GM13977 (cell line): Measurements from ENCODE around the gene OR5M11.
"Not testable (repeated sequence)": the region's sequence is repeated elsewhere in the genome, so short reads cannot be mapped to it uniquely, and the experiment has no call there.

Experiments
- DNase-seq: peaks from one replicate; pipeline ENCODE4 v3.0.0; 2012; ENCODE audit warnings: low spot score
- in situ Hi-C: fragments of 300-500 bp; cut with MboI; formaldehyde crosslinking; loops from one replicate; pipeline ENCODE4 v1.12.0; 2022; ENCODE audit warnings: low sequenced_read_pairs, low pct_unique_long_range_greater_than_20kb, mixed read lengths, inconsistent platforms; ENCODE audit not compliant: unreplicated experiment
- TF ChIP-seq, protein P1 (sequence below): IDR thresholded peaks from 2 replicates; pipeline ENCODE4 v1.5.1; 2012; ENCODE audit warnings: mild to moderate bottlenecking, control low read depth; ENCODE audit not compliant: insufficient read depth; ENCODE audit errors: extremely low read depth, missing control alignments

The OR5M11 gene

DNA sequence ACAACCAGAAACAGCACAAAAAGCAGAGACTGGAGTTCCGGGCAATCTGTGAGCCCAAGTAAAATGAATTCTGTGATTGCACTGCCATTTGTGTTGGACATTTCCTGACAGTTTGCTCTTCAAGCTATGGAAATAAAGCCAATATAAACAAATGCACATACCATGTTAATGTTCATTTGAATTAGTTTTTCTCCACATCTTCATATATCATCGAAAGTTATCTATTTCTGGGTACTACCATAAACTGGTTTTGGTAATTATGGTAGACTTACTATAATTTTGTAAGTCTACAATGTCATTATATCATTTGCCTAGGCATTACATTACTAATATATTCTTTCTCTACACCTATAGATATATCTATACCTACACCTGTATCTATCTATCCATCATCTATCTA, at the start of gene OR5M11:
Gene OR5M11 (minus strand): TSS at position 101 of the 400 bp plus-strand sequence. CDS start 0 bp downstream, at position 101.
- in situ Hi-C loops = no loop called here
- DNase-seq = no peak
- TF ChIP-seq, protein P1, sequence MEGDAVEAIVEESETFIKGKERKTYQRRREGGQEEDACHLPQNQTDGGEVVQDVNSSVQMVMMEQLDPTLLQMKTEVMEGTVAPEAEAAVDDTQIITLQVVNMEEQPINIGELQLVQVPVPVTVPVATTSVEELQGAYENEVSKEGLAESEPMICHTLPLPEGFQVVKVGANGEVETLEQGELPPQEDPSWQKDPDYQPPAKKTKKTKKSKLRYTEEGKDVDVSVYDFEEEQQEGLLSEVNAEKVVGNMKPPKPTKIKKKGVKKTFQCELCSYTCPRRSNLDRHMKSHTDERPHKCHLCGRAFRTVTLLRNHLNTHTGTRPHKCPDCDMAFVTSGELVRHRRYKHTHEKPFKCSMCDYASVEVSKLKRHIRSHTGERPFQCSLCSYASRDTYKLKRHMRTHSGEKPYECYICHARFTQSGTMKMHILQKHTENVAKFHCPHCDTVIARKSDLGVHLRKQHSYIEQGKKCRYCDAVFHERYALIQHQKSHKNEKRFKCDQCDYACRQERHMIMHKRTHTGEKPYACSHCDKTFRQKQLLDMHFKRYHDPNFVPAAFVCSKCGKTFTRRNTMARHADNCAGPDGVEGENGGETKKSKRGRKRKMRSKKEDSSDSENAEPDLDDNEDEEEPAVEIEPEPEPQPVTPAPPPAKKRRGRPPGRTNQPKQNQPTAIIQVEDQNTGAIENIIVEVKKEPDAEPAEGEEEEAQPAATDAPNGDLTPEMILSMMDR = no peak

DNA sequence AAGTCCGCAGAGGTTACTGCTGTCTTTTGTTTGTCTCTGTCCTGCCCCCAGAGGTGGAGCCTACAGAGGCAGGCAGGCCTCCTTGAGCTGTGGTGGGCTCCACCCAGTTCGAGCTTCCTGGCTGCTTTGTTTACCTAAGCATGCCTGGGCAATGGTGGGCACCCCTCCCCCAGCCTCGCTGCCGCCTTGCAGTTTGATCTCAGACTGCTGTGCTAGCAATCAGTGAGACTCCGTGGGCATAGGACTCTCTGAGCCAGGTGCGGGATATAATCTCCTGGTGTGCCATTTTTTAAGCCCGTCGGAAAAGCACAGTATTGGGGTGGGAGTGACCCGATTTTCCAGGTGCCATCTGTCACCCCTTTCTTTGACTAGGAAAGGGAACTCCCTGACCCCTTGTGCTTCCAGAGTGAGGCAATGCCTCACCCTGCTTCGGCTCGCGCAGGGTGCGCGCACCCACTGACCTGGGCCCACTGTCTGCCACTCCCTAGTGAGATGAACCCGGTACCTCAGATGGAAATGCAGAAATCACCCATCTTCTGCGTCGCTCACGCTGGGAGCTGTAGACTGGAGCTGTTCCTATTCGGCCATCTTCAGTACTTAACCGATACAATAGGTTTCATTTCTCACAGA, 49.1 kb upstream of the OR5M11 start:
- DNase-seq, in situ Hi-C loops: not testable (repeated sequence)

DNA sequence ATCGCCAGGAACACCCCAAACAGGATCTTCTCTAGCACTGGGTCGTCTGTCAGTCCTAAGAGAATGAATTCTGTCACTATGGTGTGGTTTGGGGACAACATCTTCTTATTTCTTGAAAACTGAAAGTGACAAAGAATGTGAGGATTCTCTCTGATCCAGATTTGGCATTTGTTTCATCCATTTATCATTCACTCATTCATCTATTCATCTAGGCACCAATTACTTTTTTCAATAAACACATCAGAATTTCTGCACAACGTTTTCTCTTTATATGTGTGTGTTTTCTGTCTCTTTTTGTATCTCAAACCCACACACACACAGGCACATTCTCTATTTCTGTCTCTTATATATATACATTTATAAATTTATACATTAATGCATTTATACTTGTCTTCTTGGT, 34.6 kb upstream of the OR5M11 start, which contains the start of gene OR5M10:
Gene OR5M10 (minus strand): TSS at position 101 of the 400 bp plus-strand sequence. CDS start 0 bp downstream, at position 101.
- TF ChIP-seq, protein P1 = no peak
- DNase-seq = no peak
- in situ Hi-C loops = no loop called here

DNA sequence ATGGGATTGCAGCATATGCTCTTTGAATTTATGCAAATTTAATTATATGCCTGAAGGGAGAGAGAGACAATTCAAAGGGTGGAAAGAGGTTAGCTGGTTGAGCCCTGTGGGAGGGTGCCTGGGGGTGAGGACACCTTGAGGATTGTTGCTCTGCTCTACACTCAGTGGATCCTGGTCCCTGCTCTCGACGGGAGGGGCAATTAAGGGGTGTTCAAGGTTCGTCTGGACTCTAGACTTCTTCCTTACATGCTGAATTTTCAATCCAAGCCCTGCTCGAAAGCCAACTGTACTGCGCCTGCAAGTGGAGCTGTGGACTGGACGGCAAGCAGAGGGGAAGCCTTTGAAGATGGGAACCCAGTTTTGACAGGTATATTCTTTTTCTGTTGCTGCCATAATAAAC, 15.5 kb upstream of the OR5M11 start:
- DNase-seq = no peak
- in situ Hi-C loops = no loop called here
- TF ChIP-seq, protein P1 = no peak

DNA sequence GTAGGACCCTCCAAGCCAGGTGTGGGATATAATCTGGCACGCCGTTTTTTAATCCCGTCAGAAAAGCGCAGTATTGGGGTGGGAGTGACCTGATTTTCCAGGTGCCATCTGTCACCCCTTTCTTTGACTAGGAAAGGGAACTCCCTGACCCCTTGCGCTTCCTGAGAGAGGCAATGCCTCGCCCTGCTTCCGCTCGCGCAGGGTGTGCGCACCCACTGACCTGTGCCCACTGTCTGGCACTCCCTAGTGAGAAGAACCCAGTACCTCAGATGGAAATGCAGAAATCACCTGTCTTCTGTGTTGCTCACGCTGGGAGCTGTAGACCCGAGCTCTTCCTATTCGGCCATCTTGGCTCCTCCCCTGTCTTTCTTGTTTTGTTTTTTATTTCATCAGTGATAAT, 11.6 kb upstream of the OR5M11 start:
- DNase-seq, in situ Hi-C loops: not testable (repeated sequence)

DNA sequence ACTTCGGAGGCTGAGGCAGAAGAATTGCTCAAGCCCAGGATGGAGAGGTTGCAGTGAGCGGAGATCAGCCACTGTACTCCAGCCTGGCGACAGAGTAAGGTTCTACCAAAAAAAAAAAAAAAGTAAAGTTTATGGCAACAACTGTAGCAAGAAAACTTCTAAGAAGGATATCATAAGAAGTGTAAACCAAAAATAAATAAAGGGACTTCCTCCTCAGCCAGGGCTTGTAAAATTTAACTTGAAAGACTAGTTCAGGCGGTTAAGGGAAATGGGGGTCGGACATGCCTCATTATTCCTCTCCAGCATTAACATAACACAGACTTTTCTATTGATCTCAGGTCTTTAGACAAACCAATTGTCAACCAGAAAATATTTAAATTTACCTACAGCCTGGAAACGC, 2.5 kb upstream of the OR5M11 start:
- in situ Hi-C loops = no loop called here
- TF ChIP-seq, protein P1 = no peak
- no peak for DNase-seq

DNA sequence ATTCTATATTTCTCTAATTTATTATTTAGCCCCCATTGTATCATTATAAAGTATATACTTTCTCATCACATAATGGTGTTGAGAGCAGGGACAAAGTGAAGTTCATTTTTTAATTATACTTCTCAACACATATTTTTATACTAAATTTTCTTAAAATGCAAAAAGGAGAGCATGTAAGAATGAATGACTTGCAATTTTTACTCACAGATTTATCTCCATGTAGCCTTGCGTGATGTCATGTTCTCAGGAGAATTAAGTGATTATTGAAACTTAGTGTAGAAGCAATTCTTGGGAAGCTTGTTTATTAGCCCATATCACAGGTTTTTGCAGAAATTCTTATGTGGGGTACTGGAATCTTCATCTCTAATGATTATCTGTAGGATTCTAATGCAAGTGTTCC, 682 bp upstream of the OR5M11 start:
- TF ChIP-seq, protein P1 = no peak
- in situ Hi-C loops = no loop called here
- DNase-seq = no peak
